ENCODE measurements around the gene MDGA2. TPM values are rescaled to one million over a fixed set of nuclear protein-coding genes. Genes with fewer than 3 reads are reported as not detected.

MDGA2 gene
- total and polyA plus RNA-seq, 12 donors, result 0.05 to 0.15 TPM; not detected in 10

- Histone ChIP-seq H3K4me3 (no peak overlapping the region), H3K4me1 (no peaks in the 10 kb centered on the region), H3K27ac (no peak overlapping the region), H3K9me3 (peaks cover 0 to 7% (median 0%) of the 10 kb centered on the region in 11 donors), H3K36me3 (no peaks in the 10 kb centered on the region), H3K27me3 (no peaks in the 10 kb centered on the region)
- DNase-seq, result no peak
- no peak for ATAC-seq
- intact Hi-C loops (cut with DNase I), result no loop called here
- WGBS, 2 donors, result 96 to 97% methylated on average over 2 of the region's 2 CpGs
- TF ChIP-seq CTCF (IDR thresholded peaks at IDR 0.05), result no peak
Measured at GRCh38 chr14:47149326-47149725, 526.1 kb downstream of the MDGA2 start.

GRCh38 chr14:47148686-47149085 is 526.7 kb downstream of the MDGA2 start:
- Histone ChIP-seq H3K4me3 (no peak overlapping the region), H3K27ac (no peak overlapping the region), H3K9me3 (peaks cover 0 to 7% (median 0%) of the 10 kb centered on the region in 11 donors), H3K4me1 (no peaks in the 10 kb centered on the region), H3K27me3 (no peaks in the 10 kb centered on the region), H3K36me3 (no peaks in the 10 kb centered on the region)
- no peak for TF ChIP-seq CTCF (IDR thresholded peaks at IDR 0.05)
- DNase-seq (no peak), ATAC-seq (no peak)
- 88 to 91% methylated on average over 3 of the region's 3 CpGs for WGBS, 2 donors
- intact Hi-C loops (cut with DNase I), result no loop called here

DNA sequence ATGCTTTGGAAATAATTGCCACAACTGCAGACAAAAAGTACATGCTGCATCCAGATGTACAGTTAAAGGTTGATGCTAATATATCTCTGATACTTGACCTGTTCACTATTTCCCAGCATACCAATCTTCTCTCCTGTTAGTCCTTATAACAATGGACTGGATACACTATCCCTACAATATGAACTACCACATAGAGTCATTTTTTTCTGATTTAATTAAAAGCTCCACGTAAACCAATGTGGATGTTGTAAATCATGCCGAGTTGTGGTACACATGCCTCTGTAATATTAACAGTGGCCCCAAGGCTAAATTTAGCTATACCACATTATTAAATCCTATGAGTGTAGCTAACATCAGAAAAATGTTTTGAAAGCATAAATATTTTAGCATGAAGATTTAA is 554.8 kb downstream of the MDGA2 start:
- intact Hi-C loops (cut with DNase I), result no loop called here
- H3K4me1 ChIP-seq, result no peaks in the 10 kb centered on the region
- H3K27ac ChIP-seq, result no peak overlapping the region
- WGBS, 2 donors, result 80 to 91% methylated on average over 2 of the region's 2 CpGs
- H3K4me3 ChIP-seq, result no peak overlapping the region
- peaks cover 0 to 21% (median 3%) of the 10 kb centered on the region in 11 donors for H3K9me3 ChIP-seq
- ATAC-seq (no peak), DNase-seq (no peak)
- no peak for TF ChIP-seq CTCF (IDR thresholded peaks at IDR 0.05)
- H3K27me3 ChIP-seq, result no peaks in the 10 kb centered on the region
- H3K36me3 ChIP-seq, result no peaks in the 10 kb centered on the region

DNA sequence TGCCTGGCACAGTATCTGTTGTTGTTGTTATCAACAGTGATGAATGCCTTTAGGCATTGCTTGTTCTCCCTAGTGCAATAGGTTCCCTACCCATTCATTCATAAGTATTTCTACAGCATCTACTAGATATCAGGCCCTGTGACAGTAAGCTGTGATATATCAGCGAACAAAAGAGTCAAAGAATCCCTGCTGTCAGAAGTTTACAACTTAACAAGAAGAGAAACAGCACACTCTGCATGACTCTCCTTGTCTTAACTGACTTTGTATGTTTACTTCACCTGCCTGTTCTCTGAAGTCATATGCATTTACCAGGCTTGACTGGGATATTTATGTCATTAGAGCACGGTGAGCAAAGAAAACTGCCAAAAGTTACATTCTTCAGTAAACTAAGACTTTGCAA is 571.6 kb downstream of the MDGA2 start:
- Histone ChIP-seq H3K27ac (no peak overlapping the region), H3K4me1 (no peaks in the 10 kb centered on the region), H3K4me3 (no peak overlapping the region), H3K27me3 (no peaks in the 10 kb centered on the region), H3K9me3 (no peaks in the 10 kb centered on the region), H3K36me3 (no peaks in the 10 kb centered on the region)
- ATAC-seq, result no peak
- no peak for TF ChIP-seq CTCF (IDR thresholded peaks at IDR 0.05)
- WGBS, 2 donors, result 27 to 30% methylated on average over 2 of the region's 2 CpGs
- DNase-seq, result no peak
- intact Hi-C loops (cut with DNase I), result no loop called here
